CD1c-positive myeloid dendritic cell (primary cell): ENCODE results near the gene DNMT3L.

ENCODE experiments used
- DNase-seq: peaks from one replicate; pipeline ENCODE4 v3.0.0-alpha.2; 2016; ENCODE audit errors: extremely low spot score

Gene DNMT3L

GRCh38 chr21:44197156-44197516 lies 64.6 kb downstream of the DNMT3L start:
- DNase-seq = peak; percentile 0
